ENCODE measurements around the gene C16orf54.
A peak's percentile ranks its signal among the peaks of the same experiment; 100 is the strongest.
"Not testable (repeated sequence)": the region's sequence is repeated elsewhere in the genome, so short reads cannot be mapped to it uniquely, and the experiment has no call there.

The C16orf54 gene

GRCh38 chr16:29726845-29727377 lies 18.9 kb downstream of the C16orf54 start:
- TF ChIP-seq, protein P1, sequence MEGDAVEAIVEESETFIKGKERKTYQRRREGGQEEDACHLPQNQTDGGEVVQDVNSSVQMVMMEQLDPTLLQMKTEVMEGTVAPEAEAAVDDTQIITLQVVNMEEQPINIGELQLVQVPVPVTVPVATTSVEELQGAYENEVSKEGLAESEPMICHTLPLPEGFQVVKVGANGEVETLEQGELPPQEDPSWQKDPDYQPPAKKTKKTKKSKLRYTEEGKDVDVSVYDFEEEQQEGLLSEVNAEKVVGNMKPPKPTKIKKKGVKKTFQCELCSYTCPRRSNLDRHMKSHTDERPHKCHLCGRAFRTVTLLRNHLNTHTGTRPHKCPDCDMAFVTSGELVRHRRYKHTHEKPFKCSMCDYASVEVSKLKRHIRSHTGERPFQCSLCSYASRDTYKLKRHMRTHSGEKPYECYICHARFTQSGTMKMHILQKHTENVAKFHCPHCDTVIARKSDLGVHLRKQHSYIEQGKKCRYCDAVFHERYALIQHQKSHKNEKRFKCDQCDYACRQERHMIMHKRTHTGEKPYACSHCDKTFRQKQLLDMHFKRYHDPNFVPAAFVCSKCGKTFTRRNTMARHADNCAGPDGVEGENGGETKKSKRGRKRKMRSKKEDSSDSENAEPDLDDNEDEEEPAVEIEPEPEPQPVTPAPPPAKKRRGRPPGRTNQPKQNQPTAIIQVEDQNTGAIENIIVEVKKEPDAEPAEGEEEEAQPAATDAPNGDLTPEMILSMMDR (conservative IDR thresholded peaks at IDR 0.05): no peak
- no peak for TF ChIP-seq ZFX (IDR thresholded peaks at IDR 0.05)
- peak overlapping the region; percentile 11; the same call in 1 of the 2 replicates for H3K27ac ChIP-seq

GRCh38 chr16:29721167-29721879 lies 24.5 kb downstream of the C16orf54 start:
- not testable (repeated sequence) for H3K27ac ChIP-seq
- TF ChIP-seq, protein P1 (conservative IDR thresholded peaks at IDR 0.05): peak; percentile 77

DNA sequence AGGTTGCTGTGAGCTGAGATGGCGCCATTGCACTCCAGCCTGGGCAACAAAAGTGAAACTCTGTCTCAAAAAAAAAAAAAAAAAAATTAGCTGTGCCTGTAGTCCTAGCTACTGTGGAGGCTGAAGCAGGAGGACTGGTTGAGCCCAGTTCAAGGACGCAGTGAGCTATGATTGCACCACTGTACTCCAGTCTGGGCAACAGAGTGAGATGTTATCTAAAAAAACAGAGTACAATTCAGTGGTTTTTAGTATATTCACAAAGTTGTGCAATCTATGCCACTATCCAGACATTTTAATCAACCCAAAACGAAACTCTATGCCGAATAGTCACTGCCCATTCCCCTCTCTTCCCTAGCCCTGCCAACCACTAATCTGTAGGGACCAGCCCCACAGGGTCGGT lies 25.1 kb downstream of the C16orf54 start:
- H3K27ac ChIP-seq: no peak overlapping the region
- TF ChIP-seq, protein P1 (conservative IDR thresholded peaks at IDR 0.05): no peak
- no peak for TF ChIP-seq ZFX (IDR thresholded peaks at IDR 0.05)

GRCh38 chr16:29719063-29719462 lies 26.7 kb downstream of the C16orf54 start:
- H3K27ac ChIP-seq: no peak overlapping the region
- TF ChIP-seq, protein P1 (conservative IDR thresholded peaks at IDR 0.05): no peak
- no peak for TF ChIP-seq ZFX (IDR thresholded peaks at IDR 0.05)

GRCh38 chr16:29717113-29717512 lies 28.7 kb downstream of the C16orf54 start:
- no peak for TF ChIP-seq ZFX (IDR thresholded peaks at IDR 0.05)
- TF ChIP-seq, protein P1 (conservative IDR thresholded peaks at IDR 0.05): no peak
- H3K27ac ChIP-seq: no peak overlapping the region

- no peak overlapping the region for H3K27ac ChIP-seq
- TF ChIP-seq, protein P1 (conservative IDR thresholded peaks at IDR 0.05): no peak
- TF ChIP-seq ZFX (IDR thresholded peaks at IDR 0.05): no peak
Observed at GRCh38 chr16:29714972-29715371, 30.8 kb downstream of the C16orf54 start.

- TF ChIP-seq ZFX (IDR thresholded peaks at IDR 0.05): no peak
- TF ChIP-seq, protein P1 (conservative IDR thresholded peaks at IDR 0.05): no peak
- no peak overlapping the region for H3K27ac ChIP-seq
Observed at GRCh38 chr16:29714396-29714795, 31.4 kb downstream of the C16orf54 start.

All from C4-2B (cell line).